ENCODE results near the gene GRB10.
"Not testable (repeated sequence)": the region's sequence is repeated elsewhere in the genome, so short reads cannot be mapped to it uniquely, and the experiment has no call there.

Gene GRB10

DNA sequence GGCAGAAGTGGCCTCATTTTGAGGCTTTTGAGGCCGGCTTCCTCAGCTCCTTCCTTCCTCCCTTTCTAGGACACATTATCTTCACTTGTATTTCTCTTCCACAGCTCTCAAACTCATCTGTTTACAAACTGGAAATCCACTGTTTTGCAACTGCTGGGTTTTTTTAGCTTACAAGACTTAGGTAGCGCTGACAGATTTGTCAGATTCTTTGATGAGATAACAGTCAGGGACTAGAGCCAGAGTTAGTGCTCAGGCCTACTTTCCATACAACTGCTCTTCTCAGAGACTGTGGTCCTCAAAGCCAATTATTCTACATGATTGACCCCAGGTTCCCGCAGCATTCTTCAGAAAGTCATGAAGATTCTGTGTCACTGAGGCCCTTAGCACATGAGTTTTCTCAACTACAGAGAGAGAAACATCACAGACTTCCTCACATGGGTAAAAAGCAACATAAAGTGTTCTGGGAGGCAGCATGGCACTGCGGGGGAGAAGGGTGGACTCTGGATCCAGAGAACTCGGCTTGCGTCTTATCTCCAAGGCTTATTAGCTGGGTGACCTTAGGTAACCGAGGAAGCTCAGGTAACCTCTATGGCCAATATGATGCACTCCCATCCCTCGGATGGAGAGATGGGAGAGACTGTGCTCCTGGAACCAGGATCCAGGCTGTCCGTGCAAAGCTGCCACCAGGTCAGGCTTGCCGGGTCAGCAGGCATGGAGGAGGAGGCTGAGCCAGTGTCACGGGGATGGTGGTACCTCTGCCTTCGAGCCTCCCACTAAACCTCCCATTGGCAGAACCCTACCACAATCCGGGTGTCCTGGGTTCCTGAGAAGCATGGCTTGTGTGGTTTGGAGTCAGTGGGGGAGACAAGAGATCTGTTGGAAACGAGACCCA is 228.0 kb downstream of the GRB10 start:
- H3K9me3 ChIP-seq (replicated peaks; ENCODE audit: low read length), result no peaks in the 10 kb centered on the region
- H3K9ac ChIP-seq (ENCODE audit: low read depth, low read length), result no peak overlapping the region
- H3K27me3 ChIP-seq (ENCODE audit: control insufficient read depth, insufficient read depth, low read length), result peaks cover 48% of the 10 kb centered on the region
- H3K4me1 ChIP-seq (ENCODE audit: control insufficient read depth, insufficient read depth, low read length), result no peaks in the 10 kb centered on the region
- no peak overlapping the region for H3K4me2 ChIP-seq (ENCODE audit: low read length)
- H3K36me3 ChIP-seq (ENCODE audit: insufficient read depth, low read length), result no peaks in the 10 kb centered on the region
- H3K4me3 ChIP-seq (ENCODE audit: low read length), result no peak overlapping the region

DNA sequence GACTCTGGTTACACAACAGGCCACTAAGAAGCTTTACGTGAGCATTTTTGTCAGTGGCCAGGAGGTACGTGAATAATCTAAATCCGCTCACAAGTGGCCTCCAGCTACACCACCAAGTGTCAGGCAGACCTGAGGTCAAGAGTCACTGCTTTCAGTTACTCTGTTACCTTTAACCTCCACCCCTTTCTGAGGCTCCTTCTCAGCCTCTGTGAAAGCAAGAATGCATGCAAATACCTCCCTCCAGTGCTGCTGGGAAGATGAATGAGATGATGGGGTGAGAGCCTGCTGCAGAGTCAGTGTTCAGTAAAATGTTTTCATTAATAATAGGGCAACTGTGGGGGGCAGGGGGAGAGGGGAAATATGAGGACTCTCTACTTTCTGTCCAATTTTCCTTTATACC is 228.7 kb downstream of the GRB10 start:
- H3K9me3 ChIP-seq (replicated peaks; ENCODE audit: low read length), result no peaks in the 10 kb centered on the region
- no peak overlapping the region for H3K4me2 ChIP-seq (ENCODE audit: low read length)
- H3K9ac ChIP-seq (ENCODE audit: low read depth, low read length), result no peak overlapping the region
- H3K4me1 ChIP-seq (ENCODE audit: control insufficient read depth, insufficient read depth, low read length), result no peaks in the 10 kb centered on the region
- H3K4me3 ChIP-seq (ENCODE audit: low read length), result no peak overlapping the region
- H3K36me3 ChIP-seq (ENCODE audit: insufficient read depth, low read length), result no peaks in the 10 kb centered on the region
- peaks cover 46% of the 10 kb centered on the region for H3K27me3 ChIP-seq (ENCODE audit: control insufficient read depth, insufficient read depth, low read length)

DNA sequence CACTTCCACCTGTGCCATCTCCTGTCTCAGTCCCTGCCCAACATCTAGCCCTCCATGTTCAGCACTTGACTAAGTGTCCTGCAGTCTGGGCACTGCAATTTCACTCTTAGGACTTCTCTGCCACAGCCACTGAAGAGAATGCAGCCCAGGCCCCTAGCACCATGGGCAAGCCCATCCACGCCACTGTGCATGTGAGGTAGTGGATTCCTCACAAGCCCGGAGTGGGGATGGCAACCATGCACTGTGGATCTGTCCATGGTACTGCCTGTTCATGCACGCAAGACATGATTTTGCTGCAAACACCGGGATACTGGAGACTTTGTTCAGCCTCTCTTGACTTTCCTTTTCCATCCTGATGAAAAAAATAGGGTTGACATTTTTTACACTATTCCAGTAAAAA is 229.8 kb downstream of the GRB10 start:
- H3K4me1 ChIP-seq (ENCODE audit: control insufficient read depth, insufficient read depth, low read length), result no peaks in the 10 kb centered on the region
- H3K9ac ChIP-seq (ENCODE audit: low read depth, low read length), result no peak overlapping the region

DNA sequence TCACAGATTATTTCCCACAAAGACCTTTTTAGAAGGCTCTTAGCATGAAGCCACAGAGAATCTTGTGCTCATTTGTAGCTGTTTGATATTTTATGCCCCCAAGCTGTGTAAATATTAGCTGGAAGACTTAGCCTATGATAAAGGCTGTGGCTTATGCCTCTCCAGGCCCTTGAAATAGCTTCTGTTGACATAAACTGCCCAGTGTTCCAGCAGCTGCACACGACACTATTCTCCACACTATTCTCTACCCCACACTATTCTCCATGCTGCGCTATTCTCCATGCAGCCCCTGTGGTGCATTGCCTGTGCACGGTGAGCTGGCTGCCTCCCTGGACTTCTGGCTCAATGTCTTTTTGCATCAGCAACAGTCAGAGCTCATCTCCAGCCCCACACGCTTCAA is 230.6 kb downstream of the GRB10 start:
- Histone ChIP-seq H3K36me3 (ENCODE audit: insufficient read depth, low read length) (no peaks in the 10 kb centered on the region), H3K4me3 (ENCODE audit: low read length) (no peak overlapping the region), H3K4me1 (ENCODE audit: control insufficient read depth, insufficient read depth, low read length) (no peaks in the 10 kb centered on the region), H3K4me2 (ENCODE audit: low read length) (no peak overlapping the region), H3K27me3 (ENCODE audit: control insufficient read depth, insufficient read depth, low read length) (peaks cover 44% of the 10 kb centered on the region), H3K9ac (ENCODE audit: low read depth, low read length) (no peak overlapping the region), H3K9me3 (replicated peaks; ENCODE audit: low read length) (no peaks in the 10 kb centered on the region)

More for the DNA sequence above, 229.8 kb downstream of the GRB10 start:
- Histone ChIP-seq H3K27me3 (ENCODE audit: control insufficient read depth, insufficient read depth, low read length) (peaks cover 46% of the 10 kb centered on the region), H3K9me3 (replicated peaks; ENCODE audit: low read length) (no peaks in the 10 kb centered on the region), H3K4me2 (ENCODE audit: low read length) (no peak overlapping the region), H3K4me3 (ENCODE audit: low read length) (no peak overlapping the region), H3K36me3 (ENCODE audit: insufficient read depth, low read length) (no peaks in the 10 kb centered on the region)

DNA sequence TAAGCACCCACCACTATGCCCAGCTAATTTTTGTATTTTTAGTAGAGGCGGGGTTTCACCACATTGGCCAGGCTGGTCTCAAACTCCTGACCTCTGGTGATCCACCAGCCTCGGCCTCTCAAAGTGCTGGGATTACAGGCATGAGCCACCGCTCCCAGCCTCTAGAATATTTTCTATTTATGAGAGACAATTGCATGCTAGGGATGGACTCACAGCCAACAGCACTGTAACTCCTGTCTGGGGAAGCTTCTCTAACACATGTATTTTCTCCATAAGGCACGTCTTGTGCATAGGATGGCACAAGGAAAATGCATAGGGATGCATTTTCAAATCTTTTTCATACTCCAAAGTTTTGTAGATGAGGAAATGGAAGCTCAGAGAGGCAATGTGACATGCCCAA is 237.1 kb downstream of the GRB10 start:
- H3K36me3 ChIP-seq (ENCODE audit: insufficient read depth, low read length); H3K4me1 ChIP-seq (ENCODE audit: control insufficient read depth, insufficient read depth, low read length); H3K4me3 ChIP-seq (ENCODE audit: low read length); H3K4me2 ChIP-seq (ENCODE audit: low read length); H3K9ac ChIP-seq (ENCODE audit: low read depth, low read length); H3K9me3 ChIP-seq (replicated peaks; ENCODE audit: low read length): not testable (repeated sequence)
- peaks cover 25% of the 10 kb centered on the region for H3K27me3 ChIP-seq (ENCODE audit: control insufficient read depth, insufficient read depth, low read length)

DNA sequence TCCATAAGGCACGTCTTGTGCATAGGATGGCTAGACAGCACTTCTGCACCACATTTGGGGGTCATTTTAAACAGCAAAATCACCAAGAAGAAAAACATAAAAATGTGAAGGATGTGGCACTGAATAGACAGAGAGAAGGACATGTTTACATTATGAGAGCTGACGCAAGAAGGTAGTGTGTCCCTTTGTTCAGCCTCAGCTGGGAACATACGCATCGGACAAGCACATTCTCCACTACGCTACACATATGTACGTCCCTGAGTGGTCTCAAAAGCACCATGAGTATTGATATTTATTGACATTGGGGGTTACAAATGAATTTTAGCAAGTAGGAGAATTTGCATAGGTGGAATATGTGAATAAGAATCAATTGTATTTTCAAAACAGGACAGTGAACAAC is 237.7 kb downstream of the GRB10 start:
- no peak overlapping the region for H3K4me2 ChIP-seq (ENCODE audit: low read length)
- no peaks in the 10 kb centered on the region for H3K4me1 ChIP-seq (ENCODE audit: control insufficient read depth, insufficient read depth, low read length)
- H3K9me3 ChIP-seq (replicated peaks; ENCODE audit: low read length), result no peaks in the 10 kb centered on the region
- H3K9ac ChIP-seq (ENCODE audit: low read depth, low read length), result no peak overlapping the region
- H3K4me3 ChIP-seq (ENCODE audit: low read length), result no peak overlapping the region
- no peaks in the 10 kb centered on the region for H3K36me3 ChIP-seq (ENCODE audit: insufficient read depth, low read length)
- H3K27me3 ChIP-seq (ENCODE audit: control insufficient read depth, insufficient read depth, low read length), result peaks cover 21% of the 10 kb centered on the region

DNA sequence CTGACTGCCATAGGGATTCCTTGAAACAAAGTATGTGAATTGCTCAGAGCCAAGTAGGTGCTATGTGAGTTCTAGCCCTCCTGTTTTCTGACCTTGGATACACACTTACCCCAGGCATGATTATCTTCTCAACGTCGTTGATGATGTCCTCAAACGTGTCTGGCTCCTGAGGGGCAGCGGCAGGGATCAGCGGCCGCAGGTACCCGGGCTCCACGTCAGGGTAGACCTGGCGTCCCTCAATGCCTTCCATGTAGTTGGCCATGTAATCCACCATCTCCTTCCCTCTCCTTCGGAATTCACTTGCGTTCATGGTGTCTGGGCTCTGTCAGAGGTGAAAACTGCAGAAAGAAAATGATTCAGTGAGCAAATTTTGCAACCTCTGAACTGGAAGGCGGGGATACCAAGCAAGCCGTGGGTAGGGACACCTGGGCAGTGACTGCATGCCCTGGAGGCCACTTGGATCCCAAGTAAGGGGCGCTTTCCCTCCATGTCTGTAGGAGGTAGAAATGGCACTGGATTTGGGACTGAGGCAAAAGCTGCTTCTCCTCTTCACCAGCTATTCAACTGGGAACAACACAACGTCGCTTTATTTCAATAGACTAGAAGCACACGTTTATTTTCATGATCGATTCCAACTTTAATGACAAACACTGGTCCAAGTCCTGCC is 238.8 kb downstream of the GRB10 start:
- no peak overlapping the region for H3K9ac ChIP-seq (ENCODE audit: low read depth, low read length)
- H3K9me3 ChIP-seq (replicated peaks; ENCODE audit: low read length), result no peaks in the 10 kb centered on the region
- no peaks in the 10 kb centered on the region for H3K36me3 ChIP-seq (ENCODE audit: insufficient read depth, low read length)
- H3K4me2 ChIP-seq (ENCODE audit: low read length), result no peak overlapping the region
- H3K27me3 ChIP-seq (ENCODE audit: control insufficient read depth, insufficient read depth, low read length), result peaks cover 21% of the 10 kb centered on the region
- H3K4me1 ChIP-seq (ENCODE audit: control insufficient read depth, insufficient read depth, low read length), result no peaks in the 10 kb centered on the region
- H3K4me3 ChIP-seq (ENCODE audit: low read length), result no peak overlapping the region

DNA sequence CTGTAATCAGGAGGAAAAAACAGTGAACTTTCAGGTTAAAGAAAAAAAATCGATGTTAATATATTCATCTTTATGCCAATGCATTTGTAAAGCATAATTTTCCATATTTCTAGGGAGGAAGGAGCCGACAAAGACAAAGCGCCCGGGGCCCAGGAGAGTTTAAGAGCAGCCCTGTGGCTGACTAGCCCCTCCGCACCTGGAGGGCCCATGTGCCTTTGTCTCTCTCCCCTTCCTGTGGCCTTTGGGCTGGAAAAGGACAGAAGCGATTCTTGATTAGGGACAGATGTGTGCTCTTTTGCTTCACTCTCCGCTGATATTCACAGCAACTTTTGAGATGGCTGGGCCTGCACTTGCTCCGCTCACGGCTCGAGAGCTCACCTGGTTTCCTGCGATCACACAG is 240.6 kb downstream of the GRB10 start:
- no peaks in the 10 kb centered on the region for H3K4me1 ChIP-seq (ENCODE audit: control insufficient read depth, insufficient read depth, low read length)
- H3K4me3 ChIP-seq (ENCODE audit: low read length), result no peak overlapping the region
- H3K4me2 ChIP-seq (ENCODE audit: low read length), result no peak overlapping the region
- H3K27me3 ChIP-seq (ENCODE audit: control insufficient read depth, insufficient read depth, low read length), result peaks cover 9% of the 10 kb centered on the region
- H3K9ac ChIP-seq (ENCODE audit: low read depth, low read length), result no peak overlapping the region
- no peaks in the 10 kb centered on the region for H3K9me3 ChIP-seq (replicated peaks; ENCODE audit: low read length)
- no peaks in the 10 kb centered on the region for H3K36me3 ChIP-seq (ENCODE audit: insufficient read depth, low read length)

DNA sequence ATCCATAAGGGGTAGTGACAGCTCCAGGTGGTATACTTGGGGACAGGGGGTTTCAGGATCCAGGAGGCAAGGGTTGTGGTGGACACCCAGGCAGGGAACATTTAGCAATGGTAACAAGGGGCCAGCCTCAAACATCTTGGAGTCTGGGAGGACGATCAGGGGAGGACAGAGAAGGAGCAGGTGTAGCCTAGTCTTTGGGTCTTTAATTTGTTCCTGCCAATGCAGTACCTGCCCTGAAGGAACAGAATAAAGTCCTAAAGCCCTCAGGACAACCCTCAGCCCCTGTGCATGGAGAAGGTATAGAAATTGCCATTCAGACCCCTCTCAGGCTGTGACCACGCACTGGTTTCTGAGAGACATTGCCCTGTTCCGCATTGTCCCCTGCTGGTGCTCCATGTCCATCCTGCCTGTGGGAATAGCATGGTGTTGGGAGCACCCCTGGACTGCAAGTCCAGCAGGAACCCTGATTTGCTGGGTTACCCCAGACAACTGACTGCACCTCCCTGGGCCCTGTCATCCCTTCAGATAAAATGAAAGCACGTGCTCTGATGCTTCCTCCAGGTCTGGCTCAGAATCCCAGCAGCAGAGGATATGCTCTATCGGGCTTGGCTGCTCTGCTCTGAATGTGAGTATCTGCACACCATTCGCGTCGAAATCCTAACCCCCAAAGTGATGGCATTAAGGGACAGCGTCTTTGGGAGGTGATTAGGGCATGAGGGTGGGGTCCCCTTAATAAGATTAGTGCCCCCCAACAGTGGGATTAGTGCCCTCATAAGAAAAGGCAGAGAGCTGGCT is 241.7 kb downstream of the GRB10 start:
- Histone ChIP-seq H3K36me3 (ENCODE audit: insufficient read depth, low read length) (no peaks in the 10 kb centered on the region), H3K4me3 (ENCODE audit: low read length) (no peak overlapping the region), H3K4me1 (ENCODE audit: control insufficient read depth, insufficient read depth, low read length) (no peaks in the 10 kb centered on the region), H3K9me3 (replicated peaks; ENCODE audit: low read length) (no peaks in the 10 kb centered on the region), H3K4me2 (ENCODE audit: low read length) (no peak overlapping the region), H3K9ac (ENCODE audit: low read depth, low read length) (no peak overlapping the region), H3K27me3 (ENCODE audit: control insufficient read depth, insufficient read depth, low read length) (peaks cover 9% of the 10 kb centered on the region)

Measured in skeletal muscle satellite cell (primary cell).